GM18507 (cell line): ENCODE results near the gene TEAD1.

Experiments
- DNase-seq: peaks from one replicate; pipeline ENCODE4 v3.0.0; 2011; ENCODE audit warnings: low read depth; ENCODE audit not compliant: insufficient read length; ENCODE audit errors: extremely low spot score
- FAIRE-seq: peaks from 2 replicates; lab custom pipeline; 2011; peaks lifted over from hg19 to GRCh38; lab: Jason Lieb, UNC

TEAD1 gene

DNA sequence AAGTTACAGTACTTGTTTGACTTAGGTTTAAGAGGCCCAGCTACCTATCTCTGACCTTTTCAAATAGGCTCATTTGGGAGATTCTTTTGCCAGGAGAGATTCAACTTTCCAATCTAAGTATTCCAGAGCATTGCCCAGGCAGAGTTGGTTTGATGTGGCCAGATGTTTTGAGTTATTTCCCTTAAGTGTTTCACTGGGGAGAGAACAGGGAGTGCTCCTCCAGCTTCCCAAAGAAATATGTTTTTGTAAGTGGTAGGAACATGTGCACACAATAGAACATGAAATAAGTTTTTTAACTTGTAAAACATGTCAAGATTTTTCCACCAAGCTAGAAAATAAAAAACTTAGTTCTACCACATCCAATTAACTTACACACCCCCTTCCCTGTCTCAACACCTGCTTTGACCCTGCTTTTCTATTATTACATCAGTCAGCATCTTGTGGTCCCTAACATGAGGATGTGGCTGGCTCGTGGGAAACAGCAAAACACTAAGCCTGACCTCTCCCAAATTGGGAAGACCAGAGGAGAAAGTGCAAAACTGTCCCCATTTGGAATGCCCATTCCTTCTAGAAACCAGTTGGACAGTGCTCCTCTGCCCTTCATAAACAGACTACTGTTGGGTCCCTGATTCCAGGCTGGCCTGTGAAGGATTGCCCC is 264.5 kb downstream of the TEAD1 start:
- no peak for FAIRE-seq
- DNase-seq: no peak

DNA sequence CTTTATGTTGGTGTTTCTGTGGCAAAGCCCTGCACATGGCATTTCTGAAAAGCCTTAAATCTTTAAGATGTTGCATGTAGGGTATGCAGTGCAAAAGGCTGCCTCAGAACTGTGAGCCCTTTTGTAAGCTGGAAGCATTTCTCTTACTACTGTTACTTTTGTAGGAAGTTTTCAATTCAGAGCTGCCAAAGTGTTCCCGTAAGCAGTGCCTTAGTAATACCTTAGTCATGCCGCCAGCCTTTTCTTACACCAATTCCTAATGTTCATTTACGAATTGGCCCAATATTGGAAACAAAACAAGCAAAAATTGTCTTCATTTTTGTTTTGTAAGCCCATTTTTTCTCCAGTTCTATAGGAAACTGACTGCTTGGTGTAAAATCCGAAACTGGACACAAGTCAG is 267.4 kb downstream of the TEAD1 start:
- DNase-seq: no peak
- no peak for FAIRE-seq

DNA sequence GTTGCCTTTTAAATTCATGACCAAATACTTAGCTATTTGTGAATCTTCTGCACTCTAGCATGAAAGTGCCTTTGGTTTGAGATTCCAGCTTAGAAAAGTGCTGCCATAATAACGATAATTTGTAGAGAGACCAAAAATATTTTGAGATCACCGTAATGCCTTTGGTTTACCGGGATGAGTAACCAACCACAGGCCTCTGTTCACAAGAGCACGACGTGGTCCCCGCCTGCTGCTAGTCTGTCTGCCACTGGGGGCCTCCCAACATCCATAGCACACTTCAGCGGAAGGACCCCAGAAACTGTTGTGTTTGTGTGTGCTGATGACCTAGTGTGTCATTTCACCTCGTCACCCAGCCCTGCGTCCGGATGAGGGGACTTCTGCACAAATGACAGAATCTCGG is 267.9 kb downstream of the TEAD1 start:
- no peak for FAIRE-seq
- no peak for DNase-seq

- no peak for FAIRE-seq
- no peak for DNase-seq
Observed at GRCh38 chr11:12943311-12943710, 269.1 kb downstream of the TEAD1 start.

DNA sequence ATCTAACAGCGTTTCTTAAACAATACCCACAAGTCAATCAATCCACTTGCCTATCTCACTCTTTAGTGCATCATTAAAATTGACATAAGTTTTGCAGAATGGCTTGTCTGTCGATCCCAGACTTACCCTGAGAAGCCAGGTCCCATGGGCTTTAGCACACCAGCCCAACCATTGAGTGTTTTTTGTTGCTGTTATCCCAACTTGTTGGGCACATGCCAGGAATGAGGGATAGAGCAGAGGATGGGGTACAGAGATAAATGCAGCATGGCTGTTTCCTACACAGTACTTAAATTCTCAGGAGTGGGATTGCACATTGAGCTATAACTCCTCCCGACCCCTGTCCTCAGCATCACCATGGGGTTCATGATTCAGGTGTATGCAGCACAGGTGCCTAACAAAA is 270.7 kb downstream of the TEAD1 start:
- DNase-seq (no peak), FAIRE-seq (no peak)

DNA sequence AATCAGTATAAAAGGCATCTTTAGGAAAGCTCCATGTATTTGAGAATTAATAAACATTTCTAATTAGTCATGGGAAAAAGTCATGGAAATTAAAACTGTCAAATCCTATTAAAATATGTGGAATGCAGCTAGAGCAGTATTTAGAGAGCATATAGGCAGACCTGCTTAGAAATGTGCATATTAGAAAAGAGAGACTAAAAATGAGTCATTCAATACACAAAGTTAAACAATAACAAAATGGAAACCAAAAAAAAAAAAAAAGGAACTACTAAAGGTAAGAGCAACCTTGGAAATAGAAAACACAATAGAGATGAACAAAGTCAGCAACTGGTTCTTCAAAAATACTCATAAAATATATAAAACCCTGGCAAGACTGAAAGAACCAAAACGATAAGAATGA is 275.2 kb downstream of the TEAD1 start:
- DNase-seq (no peak), FAIRE-seq (no peak)

DNA sequence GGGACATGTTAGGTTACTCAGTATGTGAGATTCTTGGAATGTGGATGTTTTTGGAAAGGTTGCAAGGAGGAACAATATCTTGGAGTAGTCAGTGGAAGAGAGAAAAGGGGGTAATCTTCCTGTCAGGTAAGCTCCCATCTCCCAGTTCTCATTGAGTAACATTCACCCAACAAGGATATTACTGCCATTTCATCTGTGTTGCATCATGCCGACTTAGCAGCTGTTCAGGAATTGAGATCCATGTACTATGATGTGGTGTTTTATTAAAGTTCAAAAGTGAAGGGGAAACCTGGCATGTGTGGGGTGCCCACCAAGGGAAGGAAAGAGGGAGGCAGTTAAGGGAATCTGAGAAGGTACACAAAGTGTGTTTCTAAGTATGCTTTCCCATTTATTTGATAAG is 276.4 kb downstream of the TEAD1 start:
- DNase-seq: no peak
- FAIRE-seq: no peak

DNA sequence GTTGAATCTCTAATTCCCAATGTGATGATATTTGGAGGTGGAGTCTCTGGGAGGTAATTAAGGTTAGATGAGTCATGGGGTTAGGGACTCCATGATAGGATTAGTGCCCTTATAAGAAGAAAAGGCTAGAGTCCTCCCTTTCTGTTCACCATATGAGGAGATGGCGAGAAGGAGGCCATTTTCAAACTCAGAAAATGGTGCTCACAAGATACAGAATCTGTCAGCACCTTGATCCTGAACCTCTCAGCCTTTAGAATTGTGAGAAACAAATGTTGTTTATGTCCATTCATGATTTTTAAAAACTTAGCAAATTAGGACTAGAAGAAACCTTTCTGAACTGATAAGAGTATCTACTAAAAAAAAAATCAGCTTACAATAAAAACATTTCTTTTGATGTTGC is 277.2 kb downstream of the TEAD1 start:
- DNase-seq: no peak
- FAIRE-seq: no peak

- no peak for DNase-seq
- FAIRE-seq: no peak
Observed at GRCh38 chr11:12952094-12952493, 277.9 kb downstream of the TEAD1 start.

- FAIRE-seq (no peak), DNase-seq (no peak)
Observed at GRCh38 chr11:12958986-12959385, 284.8 kb downstream of the TEAD1 start.

DNA sequence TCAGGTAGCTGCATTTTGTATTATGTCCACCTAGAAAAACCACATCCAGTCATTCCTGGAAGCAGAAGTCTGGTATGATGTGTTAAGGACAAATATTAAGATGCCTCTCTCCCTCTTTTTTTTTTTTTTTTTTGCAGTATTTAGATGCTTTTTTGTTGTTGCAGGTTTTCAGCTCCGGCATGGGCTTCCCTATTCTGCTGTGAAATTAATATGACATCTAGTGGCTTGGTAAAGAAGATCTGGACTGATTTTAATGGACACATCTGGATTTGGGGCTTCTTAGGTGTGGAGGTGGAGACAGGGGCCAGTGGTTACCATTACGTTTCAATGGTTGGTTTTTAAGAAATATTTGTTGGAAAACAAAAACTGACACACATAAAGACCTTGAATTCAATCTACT is 287.4 kb downstream of the TEAD1 start:
- FAIRE-seq: no peak
- no peak for DNase-seq

DNA sequence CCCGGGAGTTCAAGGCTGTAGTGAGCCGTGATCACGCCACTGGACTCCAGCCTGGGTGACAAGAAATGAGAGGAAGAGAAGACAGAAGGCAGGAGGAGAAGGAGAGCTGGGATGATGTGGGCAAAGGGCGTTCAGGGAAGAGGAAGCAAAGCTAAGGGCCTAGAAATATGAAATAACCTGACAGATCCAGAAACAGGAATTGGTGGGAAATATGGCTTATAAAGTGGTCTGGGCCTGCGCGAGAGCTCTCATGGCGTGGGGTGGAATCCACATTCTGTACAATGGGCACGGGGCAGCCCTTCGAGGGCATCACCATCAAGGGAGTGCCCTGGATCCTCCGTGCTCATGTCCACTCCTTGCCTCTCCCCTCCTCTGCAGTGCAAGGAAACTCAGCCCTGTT is 288.1 kb downstream of the TEAD1 start:
- no peak for DNase-seq
- no peak for FAIRE-seq

- DNase-seq (no peak), FAIRE-seq (no peak)
Observed at GRCh38 chr11:12963051-12963450, 288.8 kb downstream of the TEAD1 start.

DNA sequence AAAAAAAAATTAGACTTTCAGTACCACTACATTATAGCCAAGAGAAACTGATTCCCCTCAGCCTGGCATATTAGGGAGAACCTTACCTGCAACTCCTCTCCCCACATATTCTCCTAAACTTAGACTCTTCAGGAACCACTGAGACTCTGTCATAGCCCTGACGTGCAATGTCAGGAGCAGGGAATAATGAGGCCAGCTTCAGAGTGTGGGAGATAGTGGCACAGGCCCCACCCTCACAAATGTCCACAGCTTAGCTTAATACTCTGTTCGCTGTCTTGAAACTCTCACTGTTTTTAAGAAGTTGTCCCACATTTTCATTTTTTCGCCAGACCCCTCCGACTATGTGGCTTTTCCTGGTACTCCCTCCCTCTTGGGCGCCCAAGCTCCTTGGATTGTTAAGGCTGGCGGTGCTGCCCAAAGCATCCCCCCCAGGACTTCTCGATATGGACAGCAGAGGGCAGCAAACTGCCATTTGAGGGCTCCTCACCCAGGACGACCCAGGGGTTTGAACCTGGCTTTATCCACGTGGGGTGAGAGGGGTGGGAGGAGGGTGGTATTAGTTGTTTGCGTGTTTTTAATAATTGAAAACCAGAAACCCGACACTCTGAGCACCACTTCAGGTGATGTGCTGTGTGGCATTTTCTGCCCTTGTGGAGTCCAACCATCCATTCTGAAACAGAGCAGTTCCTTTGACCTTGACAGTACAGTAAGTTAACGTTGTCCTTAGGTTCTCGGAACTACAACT is 289.7 kb downstream of the TEAD1 start:
- peak; percentile 77 for FAIRE-seq

GRCh38 chr11:12964650-12965049 is 290.4 kb downstream of the TEAD1 start:
- no peak for DNase-seq

More for the DNA sequence above, 289.7 kb downstream of the TEAD1 start:
- DNase-seq: peak; percentile 62

GRCh38 chr11:12966002-12966401 is 291.8 kb downstream of the TEAD1 start:
- no peak for FAIRE-seq
- DNase-seq: no peak

More at GRCh38 chr11:12964650-12965049, 290.4 kb downstream of the TEAD1 start:
- FAIRE-seq: no peak

DNA sequence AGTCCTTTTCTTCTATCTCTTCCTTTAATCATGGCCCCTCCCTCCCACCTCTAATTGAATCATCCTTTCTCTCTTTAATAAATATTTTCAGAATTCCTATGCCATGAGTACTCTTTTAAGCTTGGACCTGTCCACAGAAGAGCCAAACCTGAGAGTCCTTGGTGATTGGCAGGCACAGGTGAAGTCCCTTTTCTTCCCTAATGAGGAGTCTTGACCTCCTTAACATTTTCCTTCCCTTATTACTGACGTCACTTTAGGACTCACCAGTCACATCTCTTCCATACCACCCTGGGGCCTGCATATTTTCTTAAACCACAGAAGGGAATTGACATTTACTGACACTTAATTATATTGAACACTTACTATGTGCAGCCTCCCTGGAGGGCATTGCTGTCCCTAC is 293.9 kb downstream of the TEAD1 start:
- no peak for DNase-seq

DNA sequence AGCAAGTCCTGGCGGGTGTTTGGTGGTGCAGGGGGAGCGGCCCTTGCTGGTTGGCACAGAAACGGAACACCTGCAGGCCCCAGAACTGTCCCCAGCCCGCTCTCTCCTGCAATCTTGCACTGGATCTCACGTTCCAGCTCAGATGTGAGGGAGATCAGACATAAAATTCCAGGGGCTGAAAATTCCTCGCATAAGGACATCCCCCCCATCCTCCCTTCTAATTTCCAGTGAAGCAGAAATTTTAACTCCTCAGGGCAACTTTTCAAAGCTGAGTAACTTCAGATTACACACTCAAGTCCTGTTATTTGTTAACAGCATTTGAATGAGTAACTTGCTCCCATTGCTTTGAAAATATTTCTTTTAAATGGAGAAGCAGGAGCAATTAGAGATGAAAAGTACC is 294.6 kb downstream of the TEAD1 start:
- no peak for FAIRE-seq
- no peak for DNase-seq

More for the DNA sequence above, 293.9 kb downstream of the TEAD1 start:
- FAIRE-seq: no peak

DNA sequence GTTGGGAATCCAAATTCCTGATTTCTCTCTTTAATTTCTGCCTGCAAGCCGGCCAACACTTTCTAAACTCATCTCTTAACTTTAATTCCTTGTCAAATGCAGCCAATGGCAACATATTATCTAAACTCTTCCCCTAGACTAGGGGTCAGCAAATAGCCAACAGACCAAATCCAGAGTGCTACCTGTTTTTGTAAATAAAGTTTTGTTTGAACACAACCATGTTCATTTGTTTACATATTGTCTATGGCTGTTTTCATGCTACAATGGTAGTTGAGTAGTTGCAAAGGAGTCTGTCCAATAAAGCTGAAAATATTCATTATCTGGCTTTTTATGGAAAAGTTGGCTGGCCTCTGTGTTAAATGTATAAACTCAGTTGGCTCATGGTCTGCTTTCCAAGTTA is 297.7 kb downstream of the TEAD1 start:
- FAIRE-seq (no peak), DNase-seq (no peak)

- no peak for FAIRE-seq
Observed at GRCh38 chr11:12973528-12974181, 299.4 kb downstream of the TEAD1 start.

GRCh38 chr11:12975195-12975594 is 301.0 kb downstream of the TEAD1 start:
- FAIRE-seq (no peak), DNase-seq (no peak)

More at GRCh38 chr11:12973528-12974181, 299.4 kb downstream of the TEAD1 start:
- DNase-seq: no peak
